K562 (cell line): ENCODE data around the gene KLRK1. TPM values are rescaled to one million over a fixed set of nuclear protein-coding genes. Genes with fewer than 3 reads are reported as not detected.

ENCODE experiments used
- CEBPG ChIP-seq, 3 experiments: fragments of 200-800 bp in 1 of 3; sonication (Bioruptor generic) in 1 of 3; sonication (generic) in 1 of 3; formaldehyde crosslinking in 1 of 3; IDR thresholded peaks in 2 of 3; conservative IDR thresholded peaks in 1 of 3; 2 replicates each; pipeline versions ENCODE4 v1.6.1 to v1.8.0; 2016 to 2022; ENCODE audit warnings: missing compliant biosample characterization in 2 of 3, missing genetic modification characterization in 2 of 3, mild to moderate bottlenecking in 1 of 3, missing genetic modification reagents in 1 of 3
- HDAC6 ChIP-seq: IDR thresholded peaks from 2 replicates; pipeline ENCODE4 v1.6.1; 2012; ENCODE audit warnings: low read depth, mild to moderate bottlenecking, control low read depth, inconsistent platforms, low read length, moderate library complexity
- HEY1 ChIP-seq: fragments of 250-450 bp; sonication (Bioruptor Pico); IDR thresholded peaks from 2 replicates; pipeline ENCODE4 v1.5.0; 2020; ENCODE audit warnings: mild to moderate bottlenecking, moderate library complexity, borderline replicate concordance
- MGA ChIP-seq: fragments of 450-650 bp; IDR thresholded peaks from 2 replicates; pipeline ENCODE4 v1.6.1; 2016; ENCODE audit warnings: mild to moderate bottlenecking, moderate library complexity
- MTA2 ChIP-seq: fragments of 450-650 bp; IDR thresholded peaks from 2 replicates; pipeline ENCODE4 v1.6.1; 2016; ENCODE audit warnings: low read depth
- NR0B1 ChIP-seq: fragments of 450-650 bp; IDR thresholded peaks from one replicate; pipeline ENCODE4 v1.6.1; 2018; ENCODE audit warnings: mild to moderate bottlenecking, moderate library complexity; ENCODE audit not compliant: partially characterized antibody
- TAF9B ChIP-seq: fragments of 450-650 bp; IDR thresholded peaks from 2 replicates; pipeline ENCODE4 v1.6.1; 2018; ENCODE audit warnings: mild to moderate bottlenecking; ENCODE audit not compliant: partially characterized antibody
- THRB ChIP-seq: fragments of 450-650 bp; formaldehyde crosslinking; conservative IDR thresholded peaks from 2 replicates; pipeline ENCODE4 v1.4.0; 2022; ENCODE audit warnings: mild to moderate bottlenecking, missing genetic modification characterization
- ZNF282 ChIP-seq: sonication (generic); formaldehyde crosslinking; IDR thresholded peaks from 2 replicates; pipeline ENCODE4 v1.8.1; 2023; ENCODE audit warnings: missing genetic modification reagents
- polyA plus RNA-seq, 8 experiments: library from polyadenylated mRNA; depleted of rRNA in 4 of 8; stranded (reverse) in 5 of 8; unstranded in 3 of 8; fragments of >200 nt; fragmentation: Nextera tagmentation in 2 of 8; fragmentation: Illumina TruSeq in 1 of 8; extraction: Ambion mirVana in 2 of 8; extraction: Trizol in 1 of 8; gene quantifications; 2 replicates each; pipeline versions ENCODE4 v1.2.1 to v1.2.3, GENCODE V29; 2011 to 2014; ENCODE audit warnings: inconsistent platforms in 1 of 8, missing spikeins in 1 of 8
- total RNA-seq, 7 experiments: library from RNA; depleted of rRNA in 6 of 7; stranded (reverse); fragments of >200 nt in 6 of 7; fragmentation: Illumina TruSeq in 2 of 7; extraction: Trizol in 2 of 7; gene quantifications; 2 replicates each; pipeline versions ENCODE4 v1.2.1 to v1.2.3, GENCODE V29; 2011 to 2021; ENCODE audit warnings: low replicate concordance in 1 of 7

The KLRK1 gene
- total and polyA plus RNA-seq, 9 of the 15 experiments (the other 6 are each of a cell fraction or from before 2014, with no cell fraction given), result 0.03 to 0.09 (median 0.06) TPM; not detected in 3

- no peak for TF ChIP-seq MGA
- TF ChIP-seq NR0B1, result no peak
- no peak for TF ChIP-seq TAF9B
- TF ChIP-seq MTA2, result no peak
- TF ChIP-seq HEY1 (CRISPR knock-in tag), result no peak
- TF ChIP-seq CEBPG (CRISPR knock-in tag; IDR thresholded peaks at IDR 0.05), result no peak
- TF ChIP-seq CEBPG (tag; conservative IDR thresholded peaks at IDR 0.05 in 1 of 2, IDR thresholded peaks at IDR 0.05 in 1 of 2), result no peak
- TF ChIP-seq ZNF282 (CRISPR knock-in tag), result no peak
- TF ChIP-seq HDAC6, result no peak
- no peak for TF ChIP-seq THRB
Measured at GRCh38 chr12:10397296-10397695, 7.5 kb upstream of the KLRK1 start (continued).
